BE2C (cell line): ENCODE data around the gene CDH23.

ENCODE experiments used
- DNase-seq: peaks from one replicate; pipeline ENCODE4 v3.0.0-alpha.2; 2020
- H3K27me3 ChIP-seq: fragments of 250-450 bp; sonication (Bioruptor Pico); 2 replicates; pipeline ENCODE4 v1.5.1; 2020; ENCODE audit warnings: mild to moderate bottlenecking
- H3K36me3 ChIP-seq: fragments of 250-450 bp; sonication (Bioruptor Pico); 2 replicates; pipeline ENCODE4 v1.5.1; 2020; ENCODE audit warnings: mild to moderate bottlenecking
- H3K4me1 ChIP-seq: fragments of 250-450 bp; sonication (Bioruptor Pico); 2 replicates; pipeline ENCODE4 v1.5.1; 2020
- H3K4me3 ChIP-seq: 2 replicates; pipeline ENCODE4 v1.5.1; 2011; ENCODE audit warnings: low read depth, low read length
- H3K9me3 ChIP-seq: fragments of 250-450 bp; sonication (Bioruptor Pico); 2 replicates; pipeline ENCODE4 v1.5.1; 2020
- TF ChIP-seq, protein P1 (sequence below): IDR thresholded peaks from 2 replicates; pipeline ENCODE4 v1.5.1; 2012; ENCODE audit warnings: mild to moderate bottlenecking, low read depth, low read length

The CDH23 gene

DNA sequence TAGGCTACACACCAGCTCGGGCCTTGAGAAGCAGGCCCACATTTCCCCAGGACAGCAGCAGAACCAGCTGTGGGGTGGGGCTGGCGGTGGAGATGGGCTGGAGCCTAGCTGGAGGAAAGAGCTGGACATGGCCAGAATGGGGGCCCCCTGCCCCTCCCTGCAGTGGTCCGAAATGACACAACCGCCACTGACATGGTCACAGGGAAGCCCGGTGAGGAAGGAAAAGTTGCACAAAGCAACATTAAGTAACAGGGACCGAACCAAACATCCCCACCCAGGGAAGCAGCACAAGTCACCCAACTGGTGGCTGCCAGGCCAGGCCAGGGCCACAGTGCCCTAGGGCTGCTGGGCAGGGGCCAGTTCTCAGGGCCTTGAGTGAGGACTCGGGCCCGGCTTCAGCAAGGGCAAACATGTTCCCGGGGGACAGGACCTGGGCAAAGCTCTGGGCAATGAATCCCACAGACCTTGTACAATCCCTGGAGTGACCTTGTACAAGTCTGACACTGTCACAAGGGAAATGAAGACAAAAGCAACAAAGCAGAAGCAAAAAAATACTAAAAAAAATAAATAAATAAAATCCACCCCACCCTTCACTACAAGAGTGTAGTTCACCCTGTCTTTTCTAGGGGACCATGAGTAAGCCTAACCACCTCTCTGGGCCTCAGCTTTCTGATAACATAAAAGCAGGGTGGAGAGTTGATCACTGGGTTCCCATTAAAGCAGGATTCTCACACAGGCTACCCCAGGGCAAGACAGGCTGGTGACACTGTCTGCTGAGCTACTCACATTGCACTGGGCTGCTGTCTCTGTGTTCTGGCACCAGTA is 421.3 kb downstream of the CDH23 start:
- H3K4me1 ChIP-seq = peaks cover 4% of the 10 kb centered on the region
- TF ChIP-seq, protein P1, sequence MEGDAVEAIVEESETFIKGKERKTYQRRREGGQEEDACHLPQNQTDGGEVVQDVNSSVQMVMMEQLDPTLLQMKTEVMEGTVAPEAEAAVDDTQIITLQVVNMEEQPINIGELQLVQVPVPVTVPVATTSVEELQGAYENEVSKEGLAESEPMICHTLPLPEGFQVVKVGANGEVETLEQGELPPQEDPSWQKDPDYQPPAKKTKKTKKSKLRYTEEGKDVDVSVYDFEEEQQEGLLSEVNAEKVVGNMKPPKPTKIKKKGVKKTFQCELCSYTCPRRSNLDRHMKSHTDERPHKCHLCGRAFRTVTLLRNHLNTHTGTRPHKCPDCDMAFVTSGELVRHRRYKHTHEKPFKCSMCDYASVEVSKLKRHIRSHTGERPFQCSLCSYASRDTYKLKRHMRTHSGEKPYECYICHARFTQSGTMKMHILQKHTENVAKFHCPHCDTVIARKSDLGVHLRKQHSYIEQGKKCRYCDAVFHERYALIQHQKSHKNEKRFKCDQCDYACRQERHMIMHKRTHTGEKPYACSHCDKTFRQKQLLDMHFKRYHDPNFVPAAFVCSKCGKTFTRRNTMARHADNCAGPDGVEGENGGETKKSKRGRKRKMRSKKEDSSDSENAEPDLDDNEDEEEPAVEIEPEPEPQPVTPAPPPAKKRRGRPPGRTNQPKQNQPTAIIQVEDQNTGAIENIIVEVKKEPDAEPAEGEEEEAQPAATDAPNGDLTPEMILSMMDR = no peak
- peaks cover 81% of the 10 kb centered on the region for H3K36me3 ChIP-seq
- no peak for DNase-seq
- H3K4me3 ChIP-seq = no peak overlapping the region
- no peaks in the 10 kb centered on the region for H3K27me3 ChIP-seq
- H3K9me3 ChIP-seq = no peaks in the 10 kb centered on the region

DNA sequence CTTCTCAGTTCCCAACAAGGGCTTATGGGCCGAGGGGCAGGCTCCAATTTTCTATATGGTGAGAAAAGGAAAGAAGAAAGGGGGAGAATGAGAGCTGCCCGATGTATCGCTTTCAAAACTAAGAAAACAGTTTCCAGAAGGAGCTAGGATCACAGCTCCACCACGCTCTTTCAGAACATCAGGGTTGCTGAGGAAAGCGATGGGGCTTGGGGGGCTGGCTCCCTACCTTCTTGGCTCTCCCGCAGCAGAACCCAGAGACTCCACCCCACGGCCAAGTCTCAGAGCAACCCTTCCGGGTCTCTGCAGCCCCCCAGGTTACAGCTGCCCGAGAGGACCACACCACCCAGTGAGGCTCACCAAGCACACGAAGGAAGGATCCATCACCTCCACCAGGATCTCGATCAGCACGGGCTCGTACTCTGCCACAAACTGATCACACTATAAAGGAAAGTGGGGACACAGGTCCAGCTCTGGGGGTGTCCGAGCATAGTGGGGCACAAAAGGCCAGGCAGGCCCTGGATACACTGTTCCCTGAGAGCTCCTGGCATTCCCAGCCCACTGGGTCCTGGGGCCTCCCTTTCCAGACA is 422.0 kb downstream of the CDH23 start:
- TF ChIP-seq, protein P1 = no peak
- H3K4me3 ChIP-seq = no peak overlapping the region
- no peaks in the 10 kb centered on the region for H3K27me3 ChIP-seq
- no peaks in the 10 kb centered on the region for H3K9me3 ChIP-seq
- DNase-seq = no peak
- H3K36me3 ChIP-seq = peaks cover 87% of the 10 kb centered on the region
- H3K4me1 ChIP-seq = no peaks in the 10 kb centered on the region

DNA sequence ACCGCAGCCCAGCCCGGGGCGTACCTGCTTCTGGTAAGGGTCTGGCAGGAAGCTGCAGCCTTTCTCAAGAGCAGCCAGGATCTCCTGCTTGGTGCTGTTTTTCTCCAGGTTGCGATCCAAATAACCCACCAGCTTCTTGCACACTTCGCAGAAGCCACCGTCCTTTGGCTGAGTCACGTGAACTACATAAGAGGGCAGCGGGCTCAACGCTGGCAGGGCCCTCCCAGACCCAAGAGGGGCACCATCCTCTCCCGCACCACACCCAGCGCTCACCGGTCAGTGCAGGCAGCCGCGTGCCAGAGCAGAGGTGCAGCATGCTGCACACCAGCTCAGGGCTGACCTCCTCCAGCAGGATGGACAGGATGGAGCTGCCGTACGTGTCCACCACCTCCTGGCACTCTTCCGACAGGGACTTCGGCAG is 422.7 kb downstream of the CDH23 start:
- no peak overlapping the region for H3K4me3 ChIP-seq
- DNase-seq = no peak
- no peaks in the 10 kb centered on the region for H3K9me3 ChIP-seq
- H3K36me3 ChIP-seq = peaks cover 89% of the 10 kb centered on the region
- TF ChIP-seq, protein P1 = no peak
- H3K27me3 ChIP-seq = no peaks in the 10 kb centered on the region
- no peaks in the 10 kb centered on the region for H3K4me1 ChIP-seq

DNA sequence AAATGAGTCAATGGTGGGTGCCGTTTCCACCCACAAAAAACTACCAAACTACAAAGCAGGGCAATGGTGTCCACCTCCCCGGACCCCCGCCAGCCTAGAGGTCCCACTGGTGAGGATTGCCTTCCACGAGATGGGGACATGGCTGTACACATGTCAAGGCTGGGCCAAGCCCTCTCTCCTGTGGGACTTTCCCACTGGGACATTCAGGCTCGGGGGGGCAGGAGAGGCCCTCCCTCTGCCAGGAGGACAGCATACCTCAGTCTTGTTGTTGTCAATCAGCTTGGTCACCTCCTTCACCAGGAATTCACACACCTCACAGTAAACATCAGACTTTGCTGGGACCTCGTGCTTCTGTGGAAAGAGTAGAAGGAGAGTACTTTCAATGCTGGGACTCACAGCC is 423.3 kb downstream of the CDH23 start:
- no peak for DNase-seq
- Histone ChIP-seq H3K36me3 (peaks cover 89% of the 10 kb centered on the region), H3K9me3 (no peaks in the 10 kb centered on the region), H3K4me3 (no peak overlapping the region), H3K4me1 (no peaks in the 10 kb centered on the region), H3K27me3 (no peaks in the 10 kb centered on the region)
- TF ChIP-seq, protein P1 = no peak

- no peak for DNase-seq
- no peak overlapping the region for H3K4me3 ChIP-seq
- no peaks in the 10 kb centered on the region for H3K27me3 ChIP-seq
- peaks cover 93% of the 10 kb centered on the region for H3K36me3 ChIP-seq
- no peaks in the 10 kb centered on the region for H3K9me3 ChIP-seq
- no peaks in the 10 kb centered on the region for H3K4me1 ChIP-seq
- TF ChIP-seq, protein P1 = no peak
These were observed 424.2 kb downstream of the CDH23 start for GRCh38 chr10:71820966-71821365.
